BLaER1 treated with 17β-estradiol and CSF1 and Interleukin-3, amounts not matched to agents 10 nM and 100 nM (cell line): ENCODE results near the gene NOSTRIN.
"Not testable (repeated sequence)": the region's sequence is repeated elsewhere in the genome, so short reads cannot be mapped to it uniquely, and the experiment has no call there.

Source experiments
- H3K27ac ChIP-seq, 11 experiments: shearing (Covaris generic); formaldehyde crosslinking; 2 replicates each; pipeline ENCODE4 v1.8.1; 2022
- H3K27me3 ChIP-seq, 11 experiments: shearing (Covaris generic); formaldehyde crosslinking; 2 replicates each; pipeline ENCODE4 v1.8.1; 2022
- H3K36me3 ChIP-seq, 11 experiments: shearing (Covaris generic); formaldehyde crosslinking; 2 replicates each; pipeline ENCODE4 v1.8.1; 2022
- H3K4me1 ChIP-seq, 10 experiments: shearing (Covaris generic); formaldehyde crosslinking; 2 replicates each; pipeline ENCODE4 v1.8.1; 2022
- H3K4me2 ChIP-seq, 11 experiments: shearing (Covaris generic); formaldehyde crosslinking; 2 replicates each; pipeline ENCODE4 v1.8.1; 2022
- H3K4me3 ChIP-seq, 10 experiments: shearing (Covaris generic); formaldehyde crosslinking; 2 replicates each; pipeline ENCODE4 v1.8.1; 2022
- H3K9ac ChIP-seq, 11 experiments: shearing (Covaris generic); formaldehyde crosslinking; 2 replicates each; pipeline ENCODE4 v1.8.1; 2022
- H3K9me3 ChIP-seq, 11 experiments: shearing (Covaris generic); formaldehyde crosslinking; replicated peaks in 1 of 11; 2 replicates each; pipeline ENCODE4 v1.8.1; 2022
- H4K20me1 ChIP-seq, 11 experiments: shearing (Covaris generic); formaldehyde crosslinking; 2 replicates each; pipeline ENCODE4 v1.8.1; 2022
- Cebpa-rat ChIP-seq, 11 experiments: shearing (Covaris generic); IDR thresholded peaks; 2 replicates each; pipeline ENCODE4 v1.8.1; 2022

The NOSTRIN gene

DNA sequence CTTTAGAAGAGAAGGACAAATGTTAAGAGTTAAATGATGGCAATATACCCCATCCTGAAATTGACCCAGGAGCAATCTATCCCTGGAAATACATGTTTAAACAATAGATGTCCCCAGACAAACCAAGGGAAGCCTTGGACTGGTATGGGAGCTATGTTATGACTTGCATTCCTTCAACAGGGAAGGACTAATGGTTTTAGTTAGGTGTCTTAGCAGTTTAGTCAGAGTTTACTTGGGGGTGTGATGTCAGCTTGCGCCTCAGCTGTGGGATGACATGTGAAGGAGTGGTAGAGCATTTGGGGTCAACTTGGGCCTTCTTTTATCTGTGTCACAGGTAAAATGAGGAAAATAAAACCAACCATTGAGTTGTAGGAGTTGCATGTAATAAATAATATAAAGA, 51.0 kb downstream of the NOSTRIN start:
- no peak overlapping the region for H3K27ac ChIP-seq

DNA sequence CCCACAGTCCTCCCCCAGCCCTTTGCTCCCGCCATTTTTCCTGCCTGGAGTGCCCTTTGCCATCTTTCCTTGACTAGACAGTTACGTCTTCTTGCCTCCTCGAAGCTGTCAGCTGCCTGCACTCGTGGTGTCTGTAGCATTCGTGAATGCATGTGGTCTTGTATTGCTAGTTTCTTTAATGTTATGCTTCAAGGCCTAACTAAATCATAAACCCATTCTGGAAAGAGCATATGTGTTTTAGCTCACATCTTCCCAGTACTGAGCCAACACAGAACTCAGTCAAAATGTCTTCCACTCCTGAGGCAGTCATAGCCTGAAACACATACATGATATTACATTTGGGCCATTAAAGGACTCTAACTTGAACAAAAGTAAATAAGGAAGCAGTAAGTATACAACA, 52.2 kb downstream of the NOSTRIN start:
- no peak for TF ChIP-seq Cebpa-rat (IDR thresholded peaks at IDR 0.05)
- Histone ChIP-seq H3K4me1 (no peaks in the 10 kb centered on the region), H3K27ac (no peak overlapping the region), H3K4me2 (no peak overlapping the region), H3K9me3 (no peaks in the 10 kb centered on the region; a peak in 1 of 22 replicates), H3K9ac (no peak overlapping the region), H3K36me3 (peaks cover 0 to 73% (median 43%) of the 10 kb centered on the region in 11 experiments; a peak in 19 of 22 replicates), H3K4me3 (no peak overlapping the region), H4K20me1 (no peaks in the 10 kb centered on the region), H3K27me3 (no peaks in the 10 kb centered on the region)

More for the DNA sequence above, 51.0 kb downstream of the NOSTRIN start:
- H3K4me1 ChIP-seq = no peaks in the 10 kb centered on the region
- H3K36me3 ChIP-seq = peaks cover 0 to 64% (median 36%) of the 10 kb centered on the region in 11 experiments; a peak in 19 of 22 replicates
- H3K9me3 ChIP-seq = no peaks in the 10 kb centered on the region; a peak in 1 of 22 replicates
- H3K9ac ChIP-seq = no peak overlapping the region
- no peaks in the 10 kb centered on the region for H4K20me1 ChIP-seq
- H3K27me3 ChIP-seq = no peaks in the 10 kb centered on the region
- H3K4me3 ChIP-seq = no peak overlapping the region
- no peak overlapping the region for H3K4me2 ChIP-seq
- TF ChIP-seq Cebpa-rat (IDR thresholded peaks at IDR 0.05) = no peak

DNA sequence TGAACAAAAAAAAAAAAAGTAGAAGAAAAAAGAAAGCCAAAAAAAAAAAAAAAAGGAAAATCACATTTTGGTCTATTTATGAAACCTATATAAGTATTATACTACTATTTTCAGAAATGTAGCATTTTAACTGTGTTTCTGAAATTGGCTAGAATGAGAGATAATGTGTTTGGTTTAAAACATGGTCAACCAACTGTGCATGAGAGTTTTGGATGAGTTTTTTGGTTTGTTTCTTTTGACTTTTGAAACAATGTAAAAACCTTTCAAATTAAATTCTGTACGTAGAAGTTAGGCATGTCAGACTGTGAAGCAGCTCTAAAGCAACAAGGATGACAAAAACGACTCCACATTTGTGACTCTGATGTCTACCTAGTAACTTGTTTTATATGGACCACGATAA, 53.2 kb downstream of the NOSTRIN start:
- H3K27ac ChIP-seq = no peak overlapping the region
- peaks cover 0 to 78% (median 48%) of the 10 kb centered on the region in 11 experiments; a peak in 19 of 22 replicates for H3K36me3 ChIP-seq
- no peak overlapping the region for H3K9ac ChIP-seq
- no peaks in the 10 kb centered on the region; a peak in 1 of 22 replicates for H3K9me3 ChIP-seq
- no peak for TF ChIP-seq Cebpa-rat (IDR thresholded peaks at IDR 0.05)
- no peaks in the 10 kb centered on the region for H3K4me1 ChIP-seq
- no peaks in the 10 kb centered on the region for H4K20me1 ChIP-seq
- no peak overlapping the region for H3K4me3 ChIP-seq
- no peak overlapping the region for H3K4me2 ChIP-seq
- H3K27me3 ChIP-seq = no peaks in the 10 kb centered on the region

DNA sequence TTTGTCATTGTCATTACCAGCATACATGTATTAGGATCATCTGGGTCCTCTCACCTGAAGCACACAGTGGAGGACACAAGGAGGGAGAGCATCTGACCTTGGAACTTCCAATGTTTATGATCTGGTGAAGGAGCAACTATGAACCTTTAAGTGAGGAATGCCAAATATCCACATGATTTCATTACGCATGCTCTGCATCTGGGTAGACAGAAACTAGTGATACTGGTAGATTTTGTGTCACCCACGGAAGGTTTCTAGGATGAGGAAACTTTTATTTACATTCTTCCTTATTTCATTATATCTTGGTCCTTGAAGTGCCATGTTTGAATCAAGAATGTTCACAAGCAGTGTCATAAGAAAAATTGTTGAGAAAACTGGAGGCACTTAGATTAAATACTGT, 55.7 kb downstream of the NOSTRIN start:
- no peak overlapping the region for H3K9ac ChIP-seq
- H3K27ac ChIP-seq = no peak overlapping the region
- no peaks in the 10 kb centered on the region; a peak in 1 of 22 replicates for H3K9me3 ChIP-seq
- no peak overlapping the region for H3K4me3 ChIP-seq
- no peaks in the 10 kb centered on the region for H4K20me1 ChIP-seq
- H3K36me3 ChIP-seq = peaks cover 0 to 85% (median 41%) of the 10 kb centered on the region in 11 experiments; a peak in 19 of 22 replicates
- no peak for TF ChIP-seq Cebpa-rat (IDR thresholded peaks at IDR 0.05)
- H3K4me2 ChIP-seq = no peak overlapping the region
- no peaks in the 10 kb centered on the region for H3K4me1 ChIP-seq
- H3K27me3 ChIP-seq = no peaks in the 10 kb centered on the region

DNA sequence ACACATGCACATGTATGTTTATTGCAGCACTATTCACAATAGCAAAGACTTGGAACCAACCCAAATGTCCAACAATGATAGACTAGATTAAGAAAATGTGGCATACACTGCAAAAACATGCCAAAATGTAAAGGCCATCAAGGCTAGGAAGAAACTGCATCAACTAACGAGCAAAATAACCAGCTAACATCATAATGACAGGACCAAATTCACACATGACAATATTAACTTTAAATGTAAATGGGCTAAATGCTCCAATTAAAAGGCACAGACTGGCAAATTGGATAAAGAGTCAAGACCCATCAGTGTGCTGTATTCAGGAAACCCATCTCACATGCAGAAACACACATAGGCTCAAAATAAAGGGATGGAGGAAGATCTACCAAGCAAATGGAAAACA, 64.7 kb downstream of the NOSTRIN start:
- peaks cover 20 to 49% (median 43%) of the 10 kb centered on the region in 11 experiments for H3K36me3 ChIP-seq
- not testable (repeated sequence) for H3K4me2 ChIP-seq, H3K27ac ChIP-seq, H4K20me1 ChIP-seq, H3K4me3 ChIP-seq, H3K4me1 ChIP-seq, H3K27me3 ChIP-seq, H3K9ac ChIP-seq
- peaks cover 0 to 20% (median 8%) of the 10 kb centered on the region in 11 experiments; a peak in 10 of 22 replicates for H3K9me3 ChIP-seq

DNA sequence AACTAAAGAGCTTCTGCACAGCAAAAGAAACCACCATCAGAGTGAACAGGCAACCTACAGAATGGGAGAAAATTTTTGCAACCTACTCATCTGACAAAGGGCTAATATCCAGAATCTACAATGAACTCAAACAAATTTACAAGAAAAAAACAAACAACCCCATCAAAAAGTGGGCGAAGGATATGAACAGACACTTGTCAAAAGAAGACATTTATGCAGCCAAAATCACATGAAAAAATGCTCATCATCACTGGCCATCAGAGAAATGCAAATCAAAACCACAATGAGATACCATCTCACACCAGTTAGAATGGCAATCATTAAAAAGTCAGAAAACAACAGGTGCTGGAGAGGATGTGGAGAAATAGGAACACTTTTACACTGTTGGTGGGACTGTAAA, 67.9 kb downstream of the NOSTRIN start:
- H4K20me1 ChIP-seq, H3K4me2 ChIP-seq, H3K27ac ChIP-seq, H3K4me3 ChIP-seq, H3K27me3 ChIP-seq, H3K9ac ChIP-seq, H3K4me1 ChIP-seq: not testable (repeated sequence)
- H3K9me3 ChIP-seq = peaks cover 0 to 18% (median 8%) of the 10 kb centered on the region in 11 experiments; a peak in 10 of 22 replicates
- H3K36me3 ChIP-seq = peaks cover 11 to 49% (median 42%) of the 10 kb centered on the region in 11 experiments; a peak in 21 of 22 replicates

DNA sequence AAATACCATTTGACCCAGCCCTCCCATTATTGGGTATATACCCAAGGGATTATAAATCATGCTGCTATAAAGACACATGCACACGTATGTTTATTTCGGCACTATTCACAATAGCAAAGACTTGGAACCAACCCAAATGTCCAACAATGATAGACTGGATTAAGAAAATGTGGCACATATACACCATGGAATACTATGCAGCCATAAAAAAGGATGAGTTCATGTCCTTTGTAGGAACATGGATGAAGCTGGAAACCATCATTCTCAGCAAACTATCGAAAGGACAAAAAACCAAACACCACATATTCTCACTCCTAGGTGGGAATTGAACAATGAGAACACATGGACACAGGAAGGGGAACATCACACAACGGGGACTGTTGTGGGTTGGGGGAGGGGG, 68.4 kb downstream of the NOSTRIN start:
- not testable (repeated sequence) for H3K27ac ChIP-seq, H3K4me3 ChIP-seq, H3K4me2 ChIP-seq, H3K9ac ChIP-seq, H4K20me1 ChIP-seq, H3K4me1 ChIP-seq, H3K27me3 ChIP-seq
- Histone ChIP-seq H3K9me3 (peaks cover 0 to 18% (median 8%) of the 10 kb centered on the region in 11 experiments; a peak in 10 of 22 replicates), H3K36me3 (peaks cover 11 to 52% (median 42%) of the 10 kb centered on the region in 11 experiments; a peak in 21 of 22 replicates)

DNA sequence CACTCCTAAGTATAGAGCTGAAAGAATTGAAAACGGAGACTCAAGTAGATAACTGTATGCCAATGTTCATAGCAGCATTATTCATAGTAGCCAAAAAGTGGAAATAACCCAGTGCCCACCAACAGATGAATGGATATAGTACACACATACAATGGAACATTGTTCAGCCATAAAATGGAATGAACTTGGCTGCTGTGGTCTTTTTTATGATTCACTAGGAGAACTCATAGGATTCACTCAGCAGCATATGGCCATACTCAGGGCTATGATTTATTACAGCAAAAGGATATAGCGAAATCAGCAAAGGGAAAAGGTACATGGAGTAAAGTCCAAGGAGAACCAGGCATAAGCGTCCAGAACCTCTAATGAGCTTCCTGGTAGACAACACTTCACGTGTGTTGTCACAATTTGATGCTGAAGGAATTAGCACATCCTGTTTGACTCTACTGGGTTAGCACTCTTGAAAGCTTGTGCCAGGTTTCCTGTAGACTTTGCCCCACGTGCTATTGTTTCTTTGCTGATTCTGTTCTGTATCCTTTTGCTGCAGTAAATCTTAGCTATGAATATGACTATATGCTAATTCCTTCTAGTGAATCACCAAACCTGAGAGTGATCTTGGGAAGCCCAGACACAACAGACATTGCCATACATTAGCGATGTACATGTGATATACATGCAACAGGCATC, 72.1 kb downstream of the NOSTRIN start:
- H3K4me2 ChIP-seq = no peak overlapping the region
- no peak overlapping the region for H3K9ac ChIP-seq
- H3K27me3 ChIP-seq = no peaks in the 10 kb centered on the region
- 0 out of 20 replicates have a peak, but pooled peaks cover 0 to 8% (median 0%) of the 10 kb centered on the region in 10 experiments for H3K4me1 ChIP-seq
- H3K9me3 ChIP-seq = peaks cover 0 to 18% (median 8%) of the 10 kb centered on the region in 11 experiments; a peak in 9 of 22 replicates
- no peaks in the 10 kb centered on the region for H4K20me1 ChIP-seq
- TF ChIP-seq Cebpa-rat (IDR thresholded peaks at IDR 0.05) = no peak
- H3K27ac ChIP-seq = no peak overlapping the region
- H3K4me3 ChIP-seq = no peak overlapping the region
- peaks cover 11 to 61% (median 43%) of the 10 kb centered on the region in 11 experiments; a peak in 21 of 22 replicates for H3K36me3 ChIP-seq

DNA sequence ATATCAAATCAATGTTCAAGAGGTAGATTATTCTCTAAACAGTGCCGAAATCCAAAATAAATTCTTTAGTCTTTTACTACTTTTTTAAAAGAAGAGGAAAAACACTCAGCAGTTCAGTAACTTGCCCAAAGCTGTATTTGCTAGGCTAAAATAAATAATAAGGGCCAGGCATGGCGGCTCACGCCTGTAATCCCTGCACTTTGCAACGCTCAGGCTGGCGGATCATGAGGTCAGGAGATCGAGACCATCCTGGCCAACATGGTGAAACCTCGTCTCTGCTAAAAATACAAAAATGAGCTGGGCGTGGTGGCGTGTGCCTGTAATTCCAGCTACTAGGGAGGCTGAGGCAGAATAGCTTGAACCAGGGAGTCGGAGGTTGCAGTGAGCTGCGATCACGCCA, 79.7 kb downstream of the NOSTRIN start:
- H3K9ac ChIP-seq, H3K9me3 ChIP-seq, H4K20me1 ChIP-seq, H3K4me2 ChIP-seq, H3K27me3 ChIP-seq, H3K4me3 ChIP-seq, H3K27ac ChIP-seq: not testable (repeated sequence)
- H3K36me3 ChIP-seq = peaks cover 0 to 75% (median 52%) of the 10 kb centered on the region in 11 experiments; a peak in 20 of 22 replicates
- H3K4me1 ChIP-seq = peaks cover 0 to 12% (median 0%) of the 10 kb centered on the region in 10 experiments; a peak in 3 of 20 replicates

DNA sequence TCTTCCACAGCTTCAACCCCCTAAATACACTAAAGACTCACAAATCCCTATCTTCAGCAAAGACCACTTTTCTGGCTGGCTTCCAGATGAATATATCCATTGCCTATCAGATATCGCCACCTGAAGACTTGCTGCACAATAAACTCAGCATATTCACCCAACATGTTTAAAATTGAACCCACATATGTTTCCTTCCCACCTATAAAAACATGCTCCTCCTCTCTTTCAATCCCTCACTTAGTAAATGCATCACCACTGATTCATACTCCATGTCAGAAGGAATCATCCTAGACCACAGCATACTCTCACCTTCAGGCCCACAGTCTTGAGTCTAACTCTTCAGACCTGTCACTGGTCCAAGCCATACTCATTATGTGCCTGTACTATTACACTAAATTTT, 82.5 kb downstream of the NOSTRIN start:
- no peaks in the 10 kb centered on the region for H4K20me1 ChIP-seq
- H3K4me3 ChIP-seq = no peak overlapping the region

More for the DNA sequence above, 82.5 kb downstream of the NOSTRIN start:
- Histone ChIP-seq H3K4me2 (no peak overlapping the region), H3K36me3 (peaks cover 0 to 79% (median 58%) of the 10 kb centered on the region in 11 experiments; a peak in 19 of 22 replicates), H3K27me3 (no peaks in the 10 kb centered on the region), H3K27ac (no peak overlapping the region), H3K4me1 (peaks cover 9 to 17% (median 10%) of the 10 kb centered on the region in 10 experiments), H3K9me3 (peaks cover 0 to 1% (median 0%) of the 10 kb centered on the region in 11 experiments; a peak in 1 of 22 replicates), H3K9ac (no peak overlapping the region)
- no peak for TF ChIP-seq Cebpa-rat (IDR thresholded peaks at IDR 0.05)
